H1 (cell line): Measurements from ENCODE around the gene PTPRJ. TPM values are rescaled to one million over a fixed set of nuclear protein-coding genes. Genes with fewer than 3 reads are reported as not detected.

ENCODE experiments used
- CTCF ChIA-PET: fragments of 300-600 bp; sonication (Branson Sonifier 250); formaldehyde crosslinking; loops from one replicate; lab custom pipeline; 2021; ENCODE audit not compliant: partially characterized antibody; lab: Charles Lee
- POLR2A ChIA-PET: fragments of 300-600 bp; sonication (Branson Sonifier 250); formaldehyde crosslinking; loops from one replicate; lab custom pipeline; 2021; ENCODE audit warnings: inconsistent platforms; ENCODE audit not compliant: partially characterized antibody; lab: Charles Lee
- DNase-seq, 2 experiments: peaks; one replicate each; pipeline versions ENCODE4 v3.0.0 to v3.0.0-alpha.2; 2010 to 2022; ENCODE audit warnings: low spot score in 2 of 2, low read depth in 1 of 2, mixed read lengths in 1 of 2
- FAIRE-seq: peaks from 2 replicates; lab custom pipeline; 2011; peaks lifted over from hg19 to GRCh38; lab: Jason Lieb, UNC
- H2AFZ ChIP-seq: 2 replicates; pipeline ENCODE4 v1.8.1; 2012; ENCODE audit warnings: low read length, inconsistent platforms
- H2AK5ac ChIP-seq: 2 replicates; pipeline ENCODE4 v1.6.1; 2013; ENCODE audit warnings: low read depth, low read length
- H2BK120ac ChIP-seq: replicated peaks from 2 replicates; pipeline ENCODE3; 2013; ENCODE audit warnings: low read depth, low read length, inconsistent platforms
- H2BK12ac ChIP-seq: 2 replicates; pipeline ENCODE4 v1.6.1; 2013; ENCODE audit warnings: low read depth, low read length
- H2BK15ac ChIP-seq: 2 replicates; pipeline ENCODE4 v1.6.1; 2013; ENCODE audit warnings: low read length
- H2BK20ac ChIP-seq: 2 replicates; pipeline ENCODE4 v1.6.1; 2013; ENCODE audit warnings: low read length
- H2BK5ac ChIP-seq: 2 replicates; pipeline ENCODE4 v1.6.1; 2013; ENCODE audit warnings: low read depth, low read length
- H3K14ac ChIP-seq: 2 replicates; pipeline ENCODE4 v1.6.1; 2013; ENCODE audit warnings: inconsistent platforms; ENCODE audit not compliant: insufficient read length
- H3K18ac ChIP-seq: 2 replicates; pipeline ENCODE4 v1.6.1; 2013; ENCODE audit warnings: low read length; ENCODE audit errors: extremely low read depth
- H3K23ac ChIP-seq: 2 replicates; pipeline ENCODE4 v1.6.1; 2013; ENCODE audit warnings: inconsistent platforms; ENCODE audit not compliant: insufficient read length
- H3K23me2 ChIP-seq: 2 replicates; pipeline ENCODE4 v1.6.1; 2013; ENCODE audit warnings: low read depth, low read length
- H3K27ac ChIP-seq: 2 replicates; pipeline ENCODE4 v1.6.1; 2011; ENCODE audit warnings: low read depth, low read length, inconsistent platforms
- H3K27me3 ChIP-seq, 4 experiments: replicated peaks in 1 of 4; 1 replicate in 1 of 4; 2 replicates in 3 of 4; pipeline versions ENCODE4 v1.6.1 to v1.8.1; 2011 to 2013; ENCODE audit warnings: low read length in 3 of 4, mild to moderate bottlenecking in 3 of 4, inconsistent platforms in 2 of 4, mixed read lengths in 2 of 4, moderate library complexity in 1 of 4; ENCODE audit not compliant: control insufficient read depth in 3 of 4, insufficient read depth in 3 of 4; ENCODE audit errors: extremely low read depth in 1 of 4
- H3K36me3 ChIP-seq, 4 experiments: 2 replicates each; pipeline versions ENCODE4 v1.6.1 to v1.8.1; 2011 to 2013; ENCODE audit warnings: mild to moderate bottlenecking in 4 of 4, low read length in 3 of 4, moderate library complexity in 2 of 4, control low read depth in 1 of 4, inconsistent platforms in 1 of 4; ENCODE audit not compliant: insufficient read depth in 4 of 4, control insufficient read depth in 2 of 4
- H3K4ac ChIP-seq: replicated peaks from 2 replicates; pipeline ENCODE3; 2013; ENCODE audit warnings: low read length, low read depth, mixed read lengths, inconsistent platforms; ENCODE audit not compliant: insufficient read length
- H3K4me1 ChIP-seq, 4 experiments: replicated peaks in 1 of 4; 1 replicate in 1 of 4; 2 replicates in 3 of 4; pipeline versions ENCODE4 v1.6.1 to v1.8.1; 2011 to 2013; ENCODE audit warnings: low read length in 3 of 4, inconsistent platforms in 2 of 4, mixed read lengths in 1 of 4; ENCODE audit not compliant: insufficient read depth in 4 of 4, control insufficient read depth in 3 of 4
- H3K4me2 ChIP-seq, 2 experiments: 2 replicates each; pipeline versions ENCODE4 v1.6.1 to v1.8.1; 2011 to 2013; ENCODE audit warnings: low read depth in 2 of 2, low read length in 2 of 2, control low read depth in 1 of 2, inconsistent platforms in 1 of 2, mild to moderate bottlenecking in 1 of 2; ENCODE audit not compliant: insufficient read depth in 1 of 2
- H3K4me3 ChIP-seq, 4 experiments: fragments of 200-600, 300-600 bp in 1 of 4; sonication (generic), shearing (Covaris generic), sonication (Bioruptor Twin) in 1 of 4; 2 replicates each; pipeline versions ENCODE4 v1.5.1 to v1.8.1; 2011 to 2016; ENCODE audit warnings: low read length in 4 of 4, low read depth in 3 of 4, control low read depth in 2 of 4, inconsistent platforms in 2 of 4, mild to moderate bottlenecking in 2 of 4, mixed read lengths in 1 of 4, moderate library complexity in 1 of 4; ENCODE audit not compliant: insufficient read depth in 2 of 4; ENCODE audit errors: extremely low read depth in 1 of 4
- H3K56ac ChIP-seq: replicated peaks from 2 replicates; pipeline ENCODE3; 2013; ENCODE audit warnings: low read depth, mild to moderate bottlenecking, mixed read lengths, low read length, inconsistent platforms; ENCODE audit not compliant: insufficient read length
- H3K79me1 ChIP-seq: 2 replicates; pipeline ENCODE4 v1.6.1; 2013; ENCODE audit warnings: low read depth, low read length, control low read depth
- H3K79me2 ChIP-seq, 2 experiments: 2 replicates each; pipeline versions ENCODE4 v1.6.1 to v1.8.1; 2012 to 2013; ENCODE audit warnings: low read length in 2 of 2, mild to moderate bottlenecking in 2 of 2, inconsistent platforms in 1 of 2; ENCODE audit not compliant: insufficient read depth in 2 of 2, control insufficient read depth in 1 of 2
- H3K9ac ChIP-seq, 4 experiments: replicated peaks in 1 of 4; 1 replicate in 1 of 4; 2 replicates in 3 of 4; pipeline versions ENCODE4 v1.6.1 to v1.8.1; 2011 to 2013; ENCODE audit warnings: low read depth in 3 of 4, low read length in 3 of 4, control low read depth in 2 of 4, mild to moderate bottlenecking in 2 of 4, moderate library complexity in 2 of 4, inconsistent platforms in 1 of 4; ENCODE audit errors: extremely low read depth in 1 of 4
- H3K9me3 ChIP-seq, 2 experiments: 2 replicates each; pipeline versions ENCODE4 v1.6.1 to v1.8.1; 2012 to 2013; ENCODE audit warnings: mild to moderate bottlenecking in 2 of 2, moderate library complexity in 2 of 2, control low read depth in 1 of 2, inconsistent platforms in 1 of 2, low read depth in 1 of 2, low read length in 1 of 2, mixed read lengths in 1 of 2; ENCODE audit not compliant: insufficient read depth in 2 of 2
- H4K20me1 ChIP-seq, 2 experiments: replicated peaks in 1 of 2; 2 replicates each; pipeline versions ENCODE3 to v1.8.1; 2011 to 2013; ENCODE audit warnings: inconsistent platforms in 2 of 2, low read length in 2 of 2, mild to moderate bottlenecking in 1 of 2; ENCODE audit not compliant: insufficient read depth in 2 of 2, control insufficient read depth in 1 of 2
- H4K5ac ChIP-seq: 2 replicates; pipeline ENCODE4 v1.6.1; 2013; ENCODE audit warnings: low read length, low read depth, mixed read lengths, inconsistent platforms; ENCODE audit not compliant: insufficient read length
- H4K8ac ChIP-seq: 2 replicates; pipeline ENCODE4 v1.8.0; 2013; ENCODE audit warnings: mild to moderate bottlenecking, moderate library complexity, low read length, inconsistent platforms; ENCODE audit not compliant: insufficient read depth; ENCODE audit errors: extremely low read depth
- H4K91ac ChIP-seq: replicated peaks from 2 replicates; pipeline ENCODE3; 2013; ENCODE audit warnings: low read length, mixed read lengths, inconsistent platforms; ENCODE audit not compliant: insufficient read length
- CEBPB ChIP-seq: IDR thresholded peaks from 2 replicates; pipeline ENCODE4 v1.6.1; 2012; ENCODE audit warnings: low read depth, low read length
- EP300 ChIP-seq, 2 experiments: IDR thresholded peaks; 1 replicate in 1 of 2; 2 replicates in 1 of 2; pipeline ENCODE4 v1.6.1; 2011 to 2012; ENCODE audit warnings: low read depth in 2 of 2, low read length in 2 of 2, mild to moderate bottlenecking in 2 of 2, borderline replicate concordance in 1 of 2, inconsistent platforms in 1 of 2, moderate library complexity in 1 of 2
- HDAC2 ChIP-seq, 2 experiments: fragments of 300-600 bp in 1 of 2; sonication (generic) in 1 of 2; IDR thresholded peaks; 2 replicates each; pipeline ENCODE4 v1.6.1; 2011 to 2012; ENCODE audit warnings: low read depth in 2 of 2, low read length in 2 of 2, mild to moderate bottlenecking in 2 of 2, moderate library complexity in 2 of 2, borderline replicate concordance in 1 of 2, inconsistent platforms in 1 of 2
- SIRT6 ChIP-seq: IDR thresholded peaks from one replicate; pipeline ENCODE4 v1.7.1; 2012; ENCODE audit warnings: low read length, inconsistent platforms
- TEAD4 ChIP-seq: IDR thresholded peaks from 2 replicates; pipeline ENCODE4 v1.6.1; 2012; ENCODE audit warnings: low read depth, low read length, inconsistent platforms, mixed read lengths
- WGBS, 2 experiments: shearing (Covaris generic) in 1 of 2; methylation state at CpG; one replicate each; pipeline versions ENCODE4 v1.1.6 to v1.1.7; 2013 to 2015; ENCODE audit warnings: low lambda C conversion rate in 2 of 2, mixed read lengths in 2 of 2, inconsistent platforms in 1 of 2, low coverage in 1 of 2, missing lambda C conversion rate in 1 of 2; ENCODE audit not compliant: insufficient replicate concordance in 2 of 2, insufficient coverage in 1 of 2, insufficient read length in 1 of 2; ENCODE audit errors: extremely low coverage in 1 of 2, missing lambda C conversion rate in 1 of 2; 5-methylcytosine and 5-hydroxymethylcytosine counted together
- polyA plus RNA-seq, 7 experiments: library from polyadenylated mRNA; depleted of rRNA in 3 of 7; stranded (reverse) in 5 of 7; unstranded in 2 of 7; fragments of >200 nt in 5 of 7; fragments of 200-250 nt in 2 of 7; gene quantifications; 1 replicate in 5 of 7; 2 replicates in 1 of 7; 4 replicates in 1 of 7; pipeline versions ENCODE4 v1.2.1 to v1.2.3, GENCODE V29; 2011 to 2013; ENCODE audit warnings: missing spikeins in 2 of 7, mixed read lengths in 2 of 7
- total RNA-seq: library from RNA; stranded (reverse); fragmentation: NEBNext Ultra II Directional; extraction: Animal tissue kit (Norgen Biotek cat#: 25700); gene quantifications from 2 replicates; pipeline ENCODE4 v1.2.1, GENCODE V29; 2021

Gene PTPRJ
- total and polyA plus RNA-seq, 2 of the 8 experiments (the other 6 are each of a cell fraction or from before 2014, with no cell fraction given), result 4.4 to 22.6 TPM

GRCh38 chr11:48050304-48050703 is 69.9 kb downstream of the PTPRJ start:
- WGBS, 2 experiments, result 78% methylated on average over 3 of the region's 3 CpGs; no CpG with 5 or more reads in 1 of the 2 experiments
- POLR2A ChIA-PET, result no interaction called here

More at GRCh38 chr11:48050304-48050703, 69.9 kb downstream of the PTPRJ start:
- no peak overlapping the region for H3K4me2 ChIP-seq
- no peaks in the 10 kb centered on the region for H3K27me3 ChIP-seq
- no peak overlapping the region for H3K4ac ChIP-seq
- no peak overlapping the region for H3K4me3 ChIP-seq
- no peak overlapping the region for H3K27ac ChIP-seq
- DNase-seq (no peak), FAIRE-seq (no peak)
- H2BK12ac ChIP-seq, result no peak overlapping the region
- no peak overlapping the region for H2BK20ac ChIP-seq
- no peak overlapping the region for H3K14ac ChIP-seq
- H3K23ac ChIP-seq, result no peak overlapping the region
- no peaks in the 10 kb centered on the region; the same call in 1 of the 2 replicates for H3K79me1 ChIP-seq
- CTCF ChIA-PET, result interaction anchor here (1.4 kb wide), 1 partner anchor 57 kb away, joined by 4 read pairs; no protein-coding TSS in a partner anchor
- no peak overlapping the region for H3K18ac ChIP-seq
- peaks cover 4 to 18% (median 12%) of the 10 kb centered on the region in 4 experiments for H3K4me1 ChIP-seq
- H4K8ac ChIP-seq, result no peak overlapping the region
- no peaks in the 10 kb centered on the region for H3K36me3 ChIP-seq
- TF ChIP-seq CEBPB, result no peak
- no peak for TF ChIP-seq TEAD4
- TF ChIP-seq SIRT6, result no peak
- TF ChIP-seq HDAC2 (IDR thresholded peaks at IDR 0.05; ENCODE audit: borderline replicate concordance in 1 of 2, low read depth in 2 of 2, low read length in 2 of 2), result no peak
- no peak for TF ChIP-seq EP300 (IDR thresholded peaks at IDR 0.05; ENCODE audit: borderline replicate concordance in 1 of 2, low read depth in 2 of 2, low read length in 2 of 2)
- H4K91ac ChIP-seq, result no peak overlapping the region
- no peak overlapping the region for H3K9ac ChIP-seq
- H4K5ac ChIP-seq, result no peak overlapping the region
- H4K20me1 ChIP-seq, result no peaks in the 10 kb centered on the region
- H3K56ac ChIP-seq, result no peak overlapping the region
- H2AK5ac ChIP-seq, result no peak overlapping the region
- H3K9me3 ChIP-seq, result no peaks in the 10 kb centered on the region
- no peaks in the 10 kb centered on the region; the same call in 1 of the 2 replicates for H3K23me2 ChIP-seq
- H2BK5ac ChIP-seq, result no peak overlapping the region
- H2BK15ac ChIP-seq, result no peak overlapping the region
- no peak overlapping the region for H2AFZ ChIP-seq
- peaks cover 0 to 5% of the 10 kb centered on the region in 2 experiments; a peak in 2 of 4 replicates for H3K79me2 ChIP-seq
- no peak overlapping the region for H2BK120ac ChIP-seq
